Left kidney (tissue), 2 donors: ENCODE data around the gene SIM2. TPM values are rescaled to one million over a fixed set of nuclear protein-coding genes. Genes with fewer than 3 reads are reported as not detected.

Experiments used
- DNase-seq: peaks from one replicate; pipeline ENCODE4 v3.0.0-alpha.2; 2013
- polyA plus RNA-seq: library from polyadenylated mRNA; unstranded; fragments of 120-200 nt; gene quantifications from one replicate; pipeline ENCODE4 v1.2.1, GENCODE V29; 2013; ENCODE audit not compliant: insufficient read length

The SIM2 gene
- polyA plus RNA-seq, 1 donor: 26.9 TPM

GRCh38 chr21:36733857-36734256 lies 34.9 kb downstream of the SIM2 start:
- DNase-seq: no peak

- no peak for DNase-seq
These were observed 35.7 kb downstream of the SIM2 start for GRCh38 chr21:36734367-36735200.

GRCh38 chr21:36735201-36735515 lies 36.2 kb downstream of the SIM2 start:
- no peak for DNase-seq

- no peak for DNase-seq
These were observed 36.9 kb downstream of the SIM2 start for GRCh38 chr21:36735724-36736320.

- DNase-seq: no peak
These were observed 39.7 kb downstream of the SIM2 start for GRCh38 chr21:36738489-36739126.

GRCh38 chr21:36741506-36741905 lies 42.6 kb downstream of the SIM2 start:
- no peak for DNase-seq

GRCh38 chr21:36743008-36743407 lies 44.1 kb downstream of the SIM2 start:
- DNase-seq: no peak

- no peak for DNase-seq
These were observed 44.5 kb downstream of the SIM2 start for GRCh38 chr21:36743446-36743845.

GRCh38 chr21:36744190-36744559 lies 45.3 kb downstream of the SIM2 start:
- no peak for DNase-seq

- DNase-seq: peak; percentile 69
These were observed 45.8 kb downstream of the SIM2 start for GRCh38 chr21:36744560-36745231.

- DNase-seq: no peak
These were observed 46.5 kb downstream of the SIM2 start for GRCh38 chr21:36745459-36745858.

- no peak for DNase-seq
These were observed 48.3 kb downstream of the SIM2 start for GRCh38 chr21:36747041-36747814.

GRCh38 chr21:36747815-36748383 lies 49.0 kb downstream of the SIM2 start:
- DNase-seq: no peak

GRCh38 chr21:36749935-36750575 lies 51.1 kb downstream of the SIM2 start:
- peak; percentile 71 for DNase-seq

GRCh38 chr21:36750576-36750959 lies 51.7 kb downstream of the SIM2 start:
- no peak for DNase-seq

GRCh38 chr21:36751383-36751782 lies 52.5 kb downstream of the SIM2 start:
- DNase-seq: no peak

- no peak for DNase-seq
These were observed 54.6 kb downstream of the SIM2 start for GRCh38 chr21:36753556-36753955.

GRCh38 chr21:36754241-36754898 lies 55.5 kb downstream of the SIM2 start:
- DNase-seq: no peak

GRCh38 chr21:36756527-36756926 lies 57.6 kb downstream of the SIM2 start:
- DNase-seq: no peak

GRCh38 chr21:36757196-36757595 lies 58.3 kb downstream of the SIM2 start:
- no peak for DNase-seq
